ENCODE results near the gene SEC14L3. TPM values are rescaled to one million over a fixed set of nuclear protein-coding genes. Genes with fewer than 3 reads are reported as not detected.

Gene SEC14L3
- total and polyA plus RNA-seq, 2 donors (not counting 3 experiments of a cell fraction or from before 2014, with no cell fraction given): not detected

DNA sequence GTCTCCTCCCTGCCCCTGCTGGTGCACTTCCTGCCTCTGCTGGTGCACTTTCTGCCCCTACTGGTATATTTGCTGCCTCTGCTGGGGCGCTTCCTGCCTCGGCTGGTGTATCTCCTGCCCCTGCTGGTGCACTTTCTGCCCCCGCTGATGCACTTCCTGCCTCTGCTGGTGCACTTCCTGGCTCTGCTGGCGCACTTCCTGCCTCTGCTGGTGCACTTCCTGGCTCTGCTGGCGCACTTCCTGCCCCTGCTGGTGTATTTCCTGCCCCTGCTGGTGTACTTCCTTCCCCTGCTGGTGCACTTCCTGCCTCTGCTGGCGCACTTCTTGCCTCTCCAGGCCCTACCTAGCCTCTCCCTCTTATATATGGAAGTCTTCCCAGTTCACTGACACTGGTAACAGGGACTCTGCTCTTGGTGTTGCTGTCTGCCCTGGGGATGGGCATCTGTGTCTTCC, 36.1 kb downstream of the SEC14L3 start:
- Histone ChIP-seq H3K27ac (ENCODE audit: insufficient read depth, low read depth, low read length) (peak overlapping the region; percentile 63), H4K20me1 (replicated peaks; ENCODE audit: control insufficient read depth, extremely low read depth, insufficient read depth, low read length) (no peaks in the 10 kb centered on the region), H3K9me1 (replicated peaks; ENCODE audit: control insufficient read depth, extremely low read depth, insufficient read depth, low read length) (no peaks in the 10 kb centered on the region), H3K27me3 (ENCODE audit: control insufficient read depth in 2 of 2, insufficient read depth in 2 of 2, low read length in 2 of 2) (no peaks in the 10 kb centered on the region), H3K79me2 (ENCODE audit: control insufficient read depth, insufficient read depth, low read length) (no peaks in the 10 kb centered on the region), H2AFZ (ENCODE audit: low read depth, low read length) (peak overlapping the region; percentile 77), H3K4me2 (ENCODE audit: insufficient read depth, low read length) (no peak overlapping the region), H3K36me3 (ENCODE audit: control insufficient read depth in 2 of 2, extremely low read depth in 1 of 2, insufficient read depth in 2 of 2, low read length in 2 of 2) (no peaks in the 10 kb centered on the region), H3K9me3 (replicated peaks; ENCODE audit: control insufficient read depth, insufficient read depth, low read length) (no peaks in the 10 kb centered on the region), H3K4me3 (replicated peaks in 1 of 3; ENCODE audit: insufficient read depth in 1 of 3, low read depth in 1 of 3, low read length in 3 of 3) (no peak overlapping the region), H3K4me1 (ENCODE audit: control insufficient read depth, extremely low read depth, insufficient read depth, low read length) (peaks cover 10% of the 10 kb centered on the region), H3K9ac (replicated peaks; ENCODE audit: extremely low read depth, insufficient read depth, low read length) (no peak overlapping the region)
- ChIA-PET CTCF (interaction anchor here (3.9 kb wide), 1 partner anchor 10 kb away, joined by 24 read pairs; the partner anchor contains the start of gene MTFP1), POLR2A (no interaction called here)
- intact Hi-C loops (cut with micrococcal nuclease) (no loop called here), dilution Hi-C loops (cut with MboI; ENCODE audit: extremely low pct_ligation_motif_present, low sequenced_read_pairs) (no loop called here)
- BruUV-seq (replicated peaks): no TSS peak
- DNase-seq (ENCODE audit: low read depth, low spot score) (peak; percentile 31), FAIRE-seq (peak; percentile 90)
- TF ChIP-seq GATA2 (IDR thresholded peaks at IDR 0.05; ENCODE audit: insufficient read depth, insufficient read length, low read depth, low read length) (peak; percentile 15), FOS (IDR thresholded peaks at IDR 0.05; ENCODE audit: borderline replicate concordance, insufficient read depth, low read length) (no peak), POLR2A (IDR thresholded peaks at IDR 0.05; ENCODE audit: low read depth, low read length) (no peak), POLR2AphosphoS5 (IDR thresholded peaks at IDR 0.05; ENCODE audit: insufficient read depth, low read depth, low read length) (peak; percentile 77), EZH2 (IDR thresholded peaks at IDR 0.05; ENCODE audit: borderline replicate concordance, low read depth, low read length, severe bottlenecking) (no peak), MYC (IDR thresholded peaks at IDR 0.05; ENCODE audit: low read depth, low read length) (no peak), JUN (IDR thresholded peaks at IDR 0.05; ENCODE audit: borderline replicate concordance, insufficient read depth, insufficient read length, low read depth) (no peak)
- TF ChIP-seq, protein P1, sequence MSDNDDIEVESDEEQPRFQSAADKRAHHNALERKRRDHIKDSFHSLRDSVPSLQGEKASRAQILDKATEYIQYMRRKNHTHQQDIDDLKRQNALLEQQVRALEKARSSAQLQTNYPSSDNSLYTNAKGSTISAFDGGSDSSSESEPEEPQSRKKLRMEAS (IDR thresholded peaks at IDR 0.05; ENCODE audit: insufficient read depth, insufficient read length): no peak
- TF ChIP-seq, protein P2, sequence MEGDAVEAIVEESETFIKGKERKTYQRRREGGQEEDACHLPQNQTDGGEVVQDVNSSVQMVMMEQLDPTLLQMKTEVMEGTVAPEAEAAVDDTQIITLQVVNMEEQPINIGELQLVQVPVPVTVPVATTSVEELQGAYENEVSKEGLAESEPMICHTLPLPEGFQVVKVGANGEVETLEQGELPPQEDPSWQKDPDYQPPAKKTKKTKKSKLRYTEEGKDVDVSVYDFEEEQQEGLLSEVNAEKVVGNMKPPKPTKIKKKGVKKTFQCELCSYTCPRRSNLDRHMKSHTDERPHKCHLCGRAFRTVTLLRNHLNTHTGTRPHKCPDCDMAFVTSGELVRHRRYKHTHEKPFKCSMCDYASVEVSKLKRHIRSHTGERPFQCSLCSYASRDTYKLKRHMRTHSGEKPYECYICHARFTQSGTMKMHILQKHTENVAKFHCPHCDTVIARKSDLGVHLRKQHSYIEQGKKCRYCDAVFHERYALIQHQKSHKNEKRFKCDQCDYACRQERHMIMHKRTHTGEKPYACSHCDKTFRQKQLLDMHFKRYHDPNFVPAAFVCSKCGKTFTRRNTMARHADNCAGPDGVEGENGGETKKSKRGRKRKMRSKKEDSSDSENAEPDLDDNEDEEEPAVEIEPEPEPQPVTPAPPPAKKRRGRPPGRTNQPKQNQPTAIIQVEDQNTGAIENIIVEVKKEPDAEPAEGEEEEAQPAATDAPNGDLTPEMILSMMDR (IDR thresholded peaks at IDR 0.05; ENCODE audit: extremely low read depth in 1 of 2, insufficient read depth in 1 of 2, low read depth in 1 of 2, low read length in 2 of 2): peak in 1 of 2 donors; percentile 11
